B cell (primary cell): ENCODE results near the gene TNFRSF25.

Source experiments
- CTCF ChIP-seq: fragments of 200-600 bp; IDR thresholded peaks from one replicate; pipeline ENCODE4 v1.8.0; 2022; ENCODE audit warnings: antibody characterized with exemption, mild to moderate bottlenecking
- EZH2 ChIP-seq: IDR thresholded peaks from 2 replicates; pipeline ENCODE4 v1.6.1; 2012; ENCODE audit warnings: borderline replicate concordance, low read depth, mild to moderate bottlenecking, moderate library complexity, low read length; ENCODE audit not compliant: insufficient read depth, poor library complexity, severe bottlenecking

DNA sequence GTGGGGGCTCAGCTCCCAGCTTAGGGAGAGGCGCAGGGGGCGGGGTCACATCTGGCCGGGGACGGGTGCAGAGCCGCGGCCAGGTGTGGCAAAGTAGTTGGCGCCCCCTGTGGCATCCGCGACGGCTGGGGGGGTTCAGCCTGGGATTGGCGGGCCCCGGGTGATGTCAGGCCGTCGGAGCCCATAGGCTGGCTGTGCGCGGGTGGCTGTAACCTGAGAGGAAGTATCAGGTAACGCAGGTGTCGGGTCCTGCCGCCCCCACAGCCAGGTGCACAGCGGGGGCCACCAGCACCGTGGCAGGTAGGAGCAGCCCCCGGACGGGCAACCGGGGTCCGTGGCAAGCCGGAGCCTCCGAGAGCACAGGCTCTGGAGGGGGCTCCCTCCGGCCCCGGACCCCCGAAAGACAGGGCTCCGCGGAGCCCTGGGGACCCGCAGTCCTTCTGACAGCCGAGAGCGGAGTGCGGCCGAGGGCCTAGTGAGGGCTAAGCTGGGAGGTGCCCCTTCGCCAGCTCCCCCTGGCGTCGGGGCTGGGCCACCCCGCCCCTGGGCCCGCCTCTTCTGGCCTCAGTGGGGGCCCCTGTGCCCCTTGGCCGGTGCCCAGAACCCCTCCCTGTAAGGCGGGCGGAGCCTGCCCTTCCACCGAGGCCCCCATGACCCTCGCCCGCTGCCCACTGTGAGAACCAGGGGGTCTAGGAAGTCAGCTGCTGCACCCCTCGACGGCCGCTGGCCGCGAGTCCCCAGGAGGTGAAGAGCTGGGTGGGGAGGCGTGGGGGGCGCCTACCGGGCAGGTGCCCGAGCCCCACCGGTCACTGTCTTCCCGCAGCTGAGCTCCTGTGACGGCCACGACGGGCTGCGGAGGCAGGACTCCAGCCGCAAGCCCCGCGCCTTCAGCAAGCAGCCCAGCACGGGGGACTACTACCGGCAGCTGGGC lies 17.9 kb downstream of the TNFRSF25 start:
- no peak for TF ChIP-seq CTCF
- TF ChIP-seq EZH2: no peak
